K562 (cell line): ENCODE measurements around the gene DNAH17. TPM values are rescaled to one million over a fixed set of nuclear protein-coding genes. Genes with fewer than 3 reads are reported as not detected.

Experiments
- ATAC-seq: fragments of 200-7000 bp; cut with Tn5 transposase; 3 replicates; pipeline ENCODE4 v1.9.1; 2020; ENCODE audit warnings: moderate library complexity
- BruUV-seq: library from RNA; stranded (reverse); fragments of 400-500 nt; replicated peaks from 2 replicates; lab custom pipeline; 2021; lab: Mats Ljungman, UMichigan
- CTCF ChIA-PET: fragments of 300-600 bp; formaldehyde crosslinking; extraction: SDS; loops from one replicate; lab custom pipeline; 2021; ENCODE audit warnings: low intra/inter-chr PET ratio; lab: Yijun Ruan, JAX
- POLR2A ChIA-PET: fragments of 300-600, 350-650 bp; sonication (Branson Sonifier 250); formaldehyde crosslinking; extraction: SDS; loops from one replicate; lab custom pipeline; 2021; ENCODE audit warnings: antibody characterized with exemption, inconsistent platforms; lab: Yijun Ruan, JAX
- DNase-seq, 4 experiments: peaks; one replicate each; pipeline versions ENCODE4 v3.0.0 to v3.0.0-alpha.2; 2011 to 2018; ENCODE audit warnings: low spot score in 3 of 4, mixed read lengths in 3 of 4; ENCODE audit errors: extremely low read depth in 1 of 4
- FAIRE-seq: peaks from 2 replicates; lab custom pipeline; 2011; peaks lifted over from hg19 to GRCh38; lab: Jason Lieb, UNC
- H2AFZ ChIP-seq: 2 replicates; pipeline ENCODE4 v1.6.0; 2011; ENCODE audit warnings: low read depth, low read length, control low read depth, inconsistent platforms
- H3K27ac ChIP-seq: fragments of 200-600 bp; 3 replicates; pipeline ENCODE4 v1.8.0; 2011; ENCODE audit warnings: low read depth, mild to moderate bottlenecking, control low read depth, inconsistent platforms, low read length, moderate library complexity, mixed read lengths; ENCODE audit errors: extremely low read depth
- H3K27me3 ChIP-seq, 2 experiments: fragments of 300-600 bp in 1 of 2; 2 replicates in 1 of 2; 3 replicates in 1 of 2; pipeline versions ENCODE4 v1.6.0 to v1.8.0; 2011; ENCODE audit warnings: inconsistent platforms in 2 of 2, low read length in 2 of 2, mild to moderate bottlenecking in 1 of 2, mixed read lengths in 1 of 2, moderate library complexity in 1 of 2; ENCODE audit not compliant: control insufficient read depth in 2 of 2, insufficient read depth in 2 of 2
- H3K36me3 ChIP-seq: fragments of 300-600 bp; 3 replicates; pipeline ENCODE4 v1.8.0; 2011; ENCODE audit warnings: mild to moderate bottlenecking, low read length, inconsistent platforms; ENCODE audit not compliant: control insufficient read depth, insufficient read depth
- H3K4me1 ChIP-seq, 2 experiments: fragments of 200-600 bp in 1 of 2; replicated peaks in 1 of 2; 2 replicates in 1 of 2; 3 replicates in 1 of 2; pipeline versions ENCODE4 v1.5.1 to v1.8.0; 2011; ENCODE audit warnings: inconsistent platforms in 2 of 2, low read length in 2 of 2, mild to moderate bottlenecking in 1 of 2, mixed read lengths in 1 of 2, moderate library complexity in 1 of 2; ENCODE audit not compliant: control insufficient read depth in 2 of 2, insufficient read depth in 2 of 2
- H3K4me2 ChIP-seq: 2 replicates; pipeline ENCODE4 v1.6.1; 2011; ENCODE audit warnings: low read length, control low read depth, inconsistent platforms, mixed read lengths; ENCODE audit not compliant: insufficient read depth
- H3K4me3 ChIP-seq: fragments of 200-600 bp; sonication (generic), shearing (Covaris generic); 2 replicates; pipeline ENCODE4 v1.5.1; 2016; ENCODE audit warnings: control low read depth, inconsistent platforms
- H3K79me2 ChIP-seq: fragments of 200-600 bp; 3 replicates; pipeline ENCODE4 v1.8.0; 2011; ENCODE audit warnings: low read length, inconsistent platforms; ENCODE audit not compliant: control insufficient read depth, insufficient read depth
- H3K9ac ChIP-seq, 2 experiments: 2 replicates each; pipeline versions ENCODE4 v1.6.0 to v1.6.1; 2011; ENCODE audit warnings: low read depth in 2 of 2, low read length in 2 of 2, control low read depth in 1 of 2, inconsistent platforms in 1 of 2, mild to moderate bottlenecking in 1 of 2, mixed read lengths in 1 of 2; ENCODE audit not compliant: insufficient read depth in 1 of 2
- H3K9me1 ChIP-seq: one replicate; pipeline ENCODE4 v1.6.0; 2011; ENCODE audit warnings: inconsistent platforms, mild to moderate bottlenecking, low read length, moderate library complexity; ENCODE audit not compliant: control insufficient read depth, insufficient read depth
- H3K9me3 ChIP-seq: replicated peaks from 2 replicates; pipeline ENCODE4 v1.5.1; 2011; ENCODE audit warnings: low read depth, low read length, inconsistent platforms; ENCODE audit not compliant: control insufficient read depth, insufficient read depth
- H4K20me1 ChIP-seq: replicated peaks from 2 replicates; pipeline ENCODE4 v1.6.1; 2011; ENCODE audit warnings: low read length, inconsistent platforms, mixed read lengths; ENCODE audit not compliant: control insufficient read depth, insufficient read depth
- DIDO1 ChIP-seq: fragments of 450-650 bp; IDR thresholded peaks from 2 replicates; pipeline ENCODE4 v1.6.1; 2016; ENCODE audit warnings: low read depth, missing biosample characterization, missing genetic modification characterization
- MBD2 ChIP-seq: sonication (generic); IDR thresholded peaks from 2 replicates; pipeline ENCODE4 v1.6.1; 2016; ENCODE audit warnings: low read depth, borderline replicate concordance
- TRIM25 ChIP-seq: fragments of 450-650 bp; IDR thresholded peaks from 2 replicates; pipeline ENCODE4 v1.7.0; 2016; ENCODE audit warnings: borderline replicate concordance
- ZC3H4 ChIP-seq: sonication (generic); formaldehyde crosslinking; IDR thresholded peaks from 2 replicates; pipeline ENCODE4 v1.9.0; 2021; ENCODE audit warnings: missing genetic modification reagents, borderline replicate concordance
- ZNF436 ChIP-seq: fragments of 250-450, 450-650 bp; sonication (Bioruptor Pico); formaldehyde crosslinking; IDR thresholded peaks from 2 replicates; pipeline ENCODE4 v1.7.0; 2020; ENCODE audit warnings: mild to moderate bottlenecking
- WGBS: fragments of 100-300 bp; shearing (Covaris generic); methylation state at CpG from one replicate; pipeline ENCODE4 v1.1.6; 2016; ENCODE audit warnings: low coverage, mixed read lengths; ENCODE audit not compliant: insufficient coverage; ENCODE audit errors: missing lambda C conversion rate; 5-methylcytosine and 5-hydroxymethylcytosine counted together
- in situ Hi-C: fragments of 300-500 bp; cut with MboI; formaldehyde crosslinking; loops from 4 replicates; pipeline ENCODE4 v1.15.0; 2018; ENCODE audit warnings: inconsistent platforms, mixed read lengths
- intact Hi-C: fragments of 100-400 bp; cut with micrococcal nuclease; formaldehyde crosslinking; loops from 2 replicates; pipeline ENCODE4 v1.14.2; 2022
- polyA plus RNA-seq, 8 experiments: library from polyadenylated mRNA; depleted of rRNA in 4 of 8; stranded (reverse) in 5 of 8; unstranded in 3 of 8; fragments of >200 nt; fragmentation: Nextera tagmentation in 2 of 8; fragmentation: Illumina TruSeq in 1 of 8; extraction: Ambion mirVana in 2 of 8; extraction: Trizol in 1 of 8; gene quantifications; 2 replicates each; pipeline versions ENCODE4 v1.2.1 to v1.2.3, GENCODE V29; 2011 to 2014; ENCODE audit warnings: inconsistent platforms in 1 of 8, missing spikeins in 1 of 8
- total RNA-seq, 7 experiments: library from RNA; depleted of rRNA in 6 of 7; stranded (reverse); fragments of >200 nt in 6 of 7; fragmentation: Illumina TruSeq in 2 of 7; extraction: Trizol in 2 of 7; gene quantifications; 2 replicates each; pipeline versions ENCODE4 v1.2.1 to v1.2.3, GENCODE V29; 2011 to 2021; ENCODE audit warnings: low replicate concordance in 1 of 7

Gene DNAH17
- total and polyA plus RNA-seq, 9 of the 15 experiments (the other 6 are each of a cell fraction or from before 2014, with no cell fraction given) = under 0.01 to 0.06 (median 0.03) TPM; not detected in 5

GRCh38 chr17:78494696-78495330 lies 82.4 kb downstream of the DNAH17 start:
- DNase-seq = no peak
- intact Hi-C loops (loop anchor here (5.0 kb wide), 1 partner anchor 212 kb away; no protein-coding TSS in a partner anchor), in situ Hi-C loops (no loop called here)
- Histone ChIP-seq H3K36me3 (no peaks in the 10 kb centered on the region), H2AFZ (no peak overlapping the region), H3K79me2 (no peaks in the 10 kb centered on the region), H3K9me1 (no peaks in the 10 kb centered on the region), H3K4me1 (peaks cover 0 to 16% of the 10 kb centered on the region in 2 experiments; a peak in 2 of 5 replicates), H3K4me3 (no peak overlapping the region), H3K9ac (no peak overlapping the region), H3K9me3 (no peaks in the 10 kb centered on the region), H3K27me3 (peaks cover 58 to 81% of the 10 kb centered on the region in 2 experiments), H3K4me2 (no peak overlapping the region), H3K27ac (no peak overlapping the region), H4K20me1 (peaks cover 12% of the 10 kb centered on the region)
- 5% methylated on average over 22 of the region's 22 CpGs for WGBS
- TF ChIP-seq ZNF436 (no peak), DIDO1 (tag) (no peak), TRIM25 (no peak), ZC3H4 (no peak), MBD2 (no peak)
- no TSS peak for BruUV-seq
- POLR2A ChIA-PET = interaction anchor here (0.5 kb wide), 1 partner anchor 93 kb away, joined by 3 read pairs; no protein-coding TSS in a partner anchor
- ATAC-seq = no peak
- CTCF ChIA-PET = interaction anchor here (0.6 to 1.0 kb wide), 2 partner anchors 304 to 334 kb away, joined by 3 read pairs; no protein-coding TSS in a partner anchor
- no peak for FAIRE-seq
